ENCODE results near the gene FOXD1. TPM values are rescaled to one million over a fixed set of nuclear protein-coding genes. Genes with fewer than 3 reads are reported as not detected.

The FOXD1 gene
- total RNA-seq, 1 experiment from 2014 or later: 7.8 TPM

GRCh38 chr5:73434461-73434860 is 14.1 kb downstream of the FOXD1 start:
- BruUV-seq (replicated peaks): no TSS peak
- H3K27me3 Mint-ChIP-seq (ENCODE audit: unreplicated experiment): peaks cover 40% of the 10 kb centered on the region
- CTCF ChIA-PET: no interaction called here

GRCh38 chr5:73433982-73434342 is 14.6 kb downstream of the FOXD1 start:
- intact Hi-C loops (cut with micrococcal nuclease; ENCODE audit: unreplicated experiment): loop anchor here (10.0 kb wide), 1 partner anchor 129 kb away; no protein-coding TSS in a partner anchor
- peaks cover 8% of the 10 kb centered on the region for H3K4me1 Mint-ChIP-seq (ENCODE audit: low read depth, unreplicated experiment)
- CTCF ChIA-PET: no interaction called here
- H3K27ac Mint-ChIP-seq (ENCODE audit: unreplicated experiment): no peak overlapping the region
- H3K27me3 Mint-ChIP-seq (ENCODE audit: unreplicated experiment): peaks cover 42% of the 10 kb centered on the region
- no TSS peak for BruUV-seq (replicated peaks)
- no peaks in the 10 kb centered on the region for H3K9me3 Mint-ChIP-seq (ENCODE audit: low read depth, unreplicated experiment)
- no peak for DNase-seq
- peaks cover 12% of the 10 kb centered on the region for H3K36me3 Mint-ChIP-seq (ENCODE audit: insufficient read depth, unreplicated experiment)
- TF ChIP-seq CTCF (IDR thresholded peaks at IDR 0.05; ENCODE audit: unreplicated experiment): no peak
- no peak overlapping the region for H3K4me3 Mint-ChIP-seq (ENCODE audit: low read depth, unreplicated experiment)

More at GRCh38 chr5:73434461-73434860, 14.1 kb downstream of the FOXD1 start:
- TF ChIP-seq CTCF (IDR thresholded peaks at IDR 0.05; ENCODE audit: unreplicated experiment): no peak
- no peak for DNase-seq
- H3K36me3 Mint-ChIP-seq (ENCODE audit: insufficient read depth, unreplicated experiment): peaks cover 12% of the 10 kb centered on the region
- H3K9me3 Mint-ChIP-seq (ENCODE audit: low read depth, unreplicated experiment): no peaks in the 10 kb centered on the region
- peaks cover 8% of the 10 kb centered on the region for H3K4me1 Mint-ChIP-seq (ENCODE audit: low read depth, unreplicated experiment)
- intact Hi-C loops (cut with micrococcal nuclease; ENCODE audit: unreplicated experiment): loop anchor here (10.0 kb wide), 1 partner anchor 130 kb away; no protein-coding TSS in a partner anchor
- H3K4me3 Mint-ChIP-seq (ENCODE audit: low read depth, unreplicated experiment): no peak overlapping the region
- H3K27ac Mint-ChIP-seq (ENCODE audit: unreplicated experiment): no peak overlapping the region

- Mint-ChIP-seq H3K4me3 (ENCODE audit: low read depth, unreplicated experiment) (no peak overlapping the region), H3K27ac (ENCODE audit: unreplicated experiment) (no peak overlapping the region), H3K4me1 (ENCODE audit: low read depth, unreplicated experiment) (peaks cover 8% of the 10 kb centered on the region), H3K27me3 (ENCODE audit: unreplicated experiment) (peaks cover 42% of the 10 kb centered on the region), H3K9me3 (ENCODE audit: low read depth, unreplicated experiment) (no peaks in the 10 kb centered on the region), H3K36me3 (ENCODE audit: insufficient read depth, unreplicated experiment) (peaks cover 12% of the 10 kb centered on the region)
- CTCF ChIA-PET: no interaction called here
- no TSS peak for BruUV-seq (replicated peaks)
- DNase-seq: no peak
- intact Hi-C loops (cut with micrococcal nuclease; ENCODE audit: unreplicated experiment): loop anchor here (10.0 kb wide), 1 partner anchor 129 kb away; no protein-coding TSS in a partner anchor
- no peak for TF ChIP-seq CTCF (IDR thresholded peaks at IDR 0.05; ENCODE audit: unreplicated experiment)
These were observed 15.2 kb downstream of the FOXD1 start for GRCh38 chr5:73433272-73433981.

- no TSS peak for BruUV-seq (replicated peaks)
- peaks cover 28% of the 10 kb centered on the region for H3K27me3 Mint-ChIP-seq (ENCODE audit: unreplicated experiment)
These were observed 17.2 kb downstream of the FOXD1 start for GRCh38 chr5:73431204-73431851.

More at GRCh38 chr5:73431204-73431851, 17.2 kb downstream of the FOXD1 start:
- CTCF ChIA-PET: interaction anchor here (0.5 kb wide), 1 partner anchor 516 kb away, joined by 8 read pairs; no protein-coding TSS in a partner anchor
- DNase-seq: no peak
- no peaks in the 10 kb centered on the region for H3K36me3 Mint-ChIP-seq (ENCODE audit: insufficient read depth, unreplicated experiment)
- H3K4me3 Mint-ChIP-seq (ENCODE audit: low read depth, unreplicated experiment): no peak overlapping the region
- intact Hi-C loops (cut with micrococcal nuclease; ENCODE audit: unreplicated experiment): loop anchor here (10.0 kb wide), 1 partner anchor 127 kb away; no protein-coding TSS in a partner anchor
- no peaks in the 10 kb centered on the region for H3K4me1 Mint-ChIP-seq (ENCODE audit: low read depth, unreplicated experiment)
- TF ChIP-seq CTCF (IDR thresholded peaks at IDR 0.05; ENCODE audit: unreplicated experiment): no peak
- H3K27ac Mint-ChIP-seq (ENCODE audit: unreplicated experiment): no peak overlapping the region
- no peaks in the 10 kb centered on the region for H3K9me3 Mint-ChIP-seq (ENCODE audit: low read depth, unreplicated experiment)

Data from Calu3 (cell line).